ENCODE measurements around the gene THSD7A. TPM values are rescaled to one million over a fixed set of nuclear protein-coding genes. Genes with fewer than 3 reads are reported as not detected.

Gene THSD7A, protein sequence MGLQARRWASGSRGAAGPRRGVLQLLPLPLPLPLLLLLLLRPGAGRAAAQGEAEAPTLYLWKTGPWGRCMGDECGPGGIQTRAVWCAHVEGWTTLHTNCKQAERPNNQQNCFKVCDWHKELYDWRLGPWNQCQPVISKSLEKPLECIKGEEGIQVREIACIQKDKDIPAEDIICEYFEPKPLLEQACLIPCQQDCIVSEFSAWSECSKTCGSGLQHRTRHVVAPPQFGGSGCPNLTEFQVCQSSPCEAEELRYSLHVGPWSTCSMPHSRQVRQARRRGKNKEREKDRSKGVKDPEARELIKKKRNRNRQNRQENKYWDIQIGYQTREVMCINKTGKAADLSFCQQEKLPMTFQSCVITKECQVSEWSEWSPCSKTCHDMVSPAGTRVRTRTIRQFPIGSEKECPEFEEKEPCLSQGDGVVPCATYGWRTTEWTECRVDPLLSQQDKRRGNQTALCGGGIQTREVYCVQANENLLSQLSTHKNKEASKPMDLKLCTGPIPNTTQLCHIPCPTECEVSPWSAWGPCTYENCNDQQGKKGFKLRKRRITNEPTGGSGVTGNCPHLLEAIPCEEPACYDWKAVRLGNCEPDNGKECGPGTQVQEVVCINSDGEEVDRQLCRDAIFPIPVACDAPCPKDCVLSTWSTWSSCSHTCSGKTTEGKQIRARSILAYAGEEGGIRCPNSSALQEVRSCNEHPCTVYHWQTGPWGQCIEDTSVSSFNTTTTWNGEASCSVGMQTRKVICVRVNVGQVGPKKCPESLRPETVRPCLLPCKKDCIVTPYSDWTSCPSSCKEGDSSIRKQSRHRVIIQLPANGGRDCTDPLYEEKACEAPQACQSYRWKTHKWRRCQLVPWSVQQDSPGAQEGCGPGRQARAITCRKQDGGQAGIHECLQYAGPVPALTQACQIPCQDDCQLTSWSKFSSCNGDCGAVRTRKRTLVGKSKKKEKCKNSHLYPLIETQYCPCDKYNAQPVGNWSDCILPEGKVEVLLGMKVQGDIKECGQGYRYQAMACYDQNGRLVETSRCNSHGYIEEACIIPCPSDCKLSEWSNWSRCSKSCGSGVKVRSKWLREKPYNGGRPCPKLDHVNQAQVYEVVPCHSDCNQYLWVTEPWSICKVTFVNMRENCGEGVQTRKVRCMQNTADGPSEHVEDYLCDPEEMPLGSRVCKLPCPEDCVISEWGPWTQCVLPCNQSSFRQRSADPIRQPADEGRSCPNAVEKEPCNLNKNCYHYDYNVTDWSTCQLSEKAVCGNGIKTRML (N-terminal part only)
- polyA plus RNA-seq, result not detected

- peaks cover 0 to 5% (median 3%) of the 10 kb centered on the region in 3 donors for H3K27me3 Mint-ChIP-seq (ENCODE audit: low read depth in 3 of 3)
- no peaks in the 10 kb centered on the region for H3K4me1 Mint-ChIP-seq
- no peaks in the 10 kb centered on the region for H3K36me3 Mint-ChIP-seq
- peaks cover 0 to 13% (median 4%) of the 10 kb centered on the region in 6 donors for H3K9me3 Mint-ChIP-seq
- H3K4me3 Mint-ChIP-seq, result peak within 1 kb of the TSS in 1 of 5 donors; percentile 25
- no peak for DNase-seq
- H3K27ac Mint-ChIP-seq, result no peak within 1 kb of the TSS
Observed at GRCh38 chr7:11831736-11832495, at the start of gene THSD7A. THSD7A (minus strand) TSS chr7:11832198; CDS start chr7:11831946, 252 bp downstream.

DNA sequence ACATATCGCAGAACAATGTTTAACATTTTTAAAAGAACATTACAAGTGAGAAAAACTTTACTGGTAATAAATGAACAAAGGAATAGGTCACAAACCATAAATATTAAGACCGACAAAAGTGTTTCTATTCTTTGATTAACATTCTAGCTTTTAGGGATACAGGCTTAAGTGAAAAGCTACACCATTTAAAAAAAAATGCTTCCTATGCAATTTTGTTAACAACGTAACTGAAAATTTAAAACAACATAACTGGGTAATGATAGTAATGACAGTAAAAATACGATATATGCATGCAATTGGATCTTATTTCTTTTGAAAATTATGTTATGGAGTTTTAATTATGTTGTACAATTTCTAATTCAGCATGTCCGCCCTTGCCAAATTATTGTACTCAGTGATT, 49.7 kb upstream of the THSD7A start:
- H3K4me3 Mint-ChIP-seq, result no peak overlapping the region
- H3K27ac Mint-ChIP-seq, result no peak overlapping the region
- H3K4me1 Mint-ChIP-seq, result no peaks in the 10 kb centered on the region
- peaks cover 0 to 4% (median 0%) of the 10 kb centered on the region in 3 donors for H3K27me3 Mint-ChIP-seq (ENCODE audit: low read depth in 3 of 3)
- H3K9me3 Mint-ChIP-seq, result peaks cover 2 to 20% (median 7%) of the 10 kb centered on the region in 6 donors
- no peaks in the 10 kb centered on the region for H3K36me3 Mint-ChIP-seq
- DNase-seq, result no peak

- Mint-ChIP-seq H3K9me3 (peaks cover 2 to 22% (median 8%) of the 10 kb centered on the region in 6 donors), H3K4me1 (no peaks in the 10 kb centered on the region), H3K36me3 (no peaks in the 10 kb centered on the region), H3K27ac (no peak overlapping the region), H3K27me3 (ENCODE audit: low read depth in 3 of 3) (peaks cover 0 to 4% (median 0%) of the 10 kb centered on the region in 3 donors), H3K4me3 (no peak overlapping the region)
- DNase-seq, result no peak
Observed at GRCh38 chr7:11875635-11876034, 43.6 kb upstream of the THSD7A start.

DNA sequence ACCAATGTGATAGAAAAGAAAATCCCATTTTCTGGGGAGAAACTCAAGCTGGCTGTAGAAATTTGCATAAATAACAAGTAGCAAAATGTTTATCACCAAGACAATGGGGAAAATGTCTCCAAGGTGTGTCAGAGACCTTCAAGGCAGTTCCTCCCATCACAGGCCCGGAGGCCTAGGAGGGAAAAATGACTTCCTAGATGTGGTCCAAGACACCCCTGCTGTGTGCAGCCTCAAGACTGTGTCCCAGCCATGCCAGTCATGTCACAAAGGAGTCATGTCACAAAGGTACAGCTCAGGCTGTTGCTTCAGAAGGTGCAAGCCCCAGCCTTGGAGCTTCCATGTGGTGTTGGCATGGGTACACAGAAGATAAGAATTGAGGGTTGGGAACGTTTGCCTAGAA, 33.7 kb upstream of the THSD7A start:
- DNase-seq, result no peak
- Mint-ChIP-seq H3K4me3 (no peak overlapping the region), H3K27me3 (ENCODE audit: low read depth in 3 of 3) (peaks cover 0 to 4% (median 0%) of the 10 kb centered on the region in 3 donors), H3K9me3 (peaks cover 12 to 45% (median 16%) of the 10 kb centered on the region in 6 donors), H3K36me3 (peaks cover 0 to 4% (median 0%) of the 10 kb centered on the region in 3 donors), H3K27ac (no peak overlapping the region), H3K4me1 (no peaks in the 10 kb centered on the region)

GRCh38 chr7:11858622-11859302, 26.8 kb upstream of the THSD7A start:
- Mint-ChIP-seq H3K27ac (no peak overlapping the region), H3K36me3 (no peaks in the 10 kb centered on the region), H3K27me3 (ENCODE audit: low read depth in 3 of 3) (no peaks in the 10 kb centered on the region), H3K4me3 (no peak overlapping the region), H3K9me3 (peaks cover 4 to 17% (median 8%) of the 10 kb centered on the region in 6 donors), H3K4me1 (no peaks in the 10 kb centered on the region)
- no peak for DNase-seq

DNA sequence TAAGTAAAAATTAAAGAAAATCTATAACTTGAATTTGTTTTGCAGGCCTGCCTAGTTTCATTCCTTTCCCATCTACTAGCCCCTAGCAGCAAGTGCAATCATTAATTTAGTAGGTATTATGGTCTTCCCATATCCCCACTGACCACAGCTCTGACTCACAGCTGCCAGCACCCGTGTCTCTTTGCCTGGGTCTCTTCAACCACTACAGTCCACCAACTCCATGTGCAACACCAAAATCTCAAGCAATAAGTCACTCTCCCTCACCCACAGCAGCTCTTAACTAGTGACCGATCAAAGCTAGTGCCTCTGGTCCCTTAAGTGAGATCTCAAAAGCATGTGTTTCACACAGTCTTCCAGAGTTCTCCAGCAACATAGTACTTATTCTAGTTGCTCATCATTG, 26.0 kb upstream of the THSD7A start:
- no peak for DNase-seq
- H3K36me3 Mint-ChIP-seq, result no peaks in the 10 kb centered on the region
- no peak overlapping the region for H3K4me3 Mint-ChIP-seq
- peaks cover 1 to 19% (median 7%) of the 10 kb centered on the region in 6 donors for H3K9me3 Mint-ChIP-seq
- H3K4me1 Mint-ChIP-seq, result no peaks in the 10 kb centered on the region
- no peak overlapping the region for H3K27ac Mint-ChIP-seq
- H3K27me3 Mint-ChIP-seq (ENCODE audit: low read depth in 3 of 3), result no peaks in the 10 kb centered on the region

DNA sequence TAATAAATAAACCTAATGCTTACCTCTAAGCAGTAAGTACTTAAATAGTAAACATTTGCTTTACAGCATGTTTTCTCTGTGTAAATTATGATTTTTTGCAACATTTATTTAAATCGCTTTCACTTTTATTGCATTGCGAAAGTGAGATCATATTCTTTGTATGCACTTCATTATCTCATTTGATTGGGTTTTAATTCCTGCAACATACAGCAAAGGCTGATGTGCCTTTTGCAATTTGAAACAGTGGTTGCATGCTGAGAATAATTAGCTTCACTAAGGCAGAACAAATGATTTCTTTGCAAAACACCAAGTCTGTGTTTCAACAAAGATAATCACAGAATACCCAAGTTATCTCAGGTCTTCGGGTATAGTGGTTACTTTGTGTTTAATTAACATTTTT, 16.3 kb upstream of the THSD7A start:
- H3K4me3 Mint-ChIP-seq, result no peak overlapping the region
- no peaks in the 10 kb centered on the region for H3K27me3 Mint-ChIP-seq (ENCODE audit: low read depth in 3 of 3)
- H3K4me1 Mint-ChIP-seq, result no peaks in the 10 kb centered on the region
- DNase-seq, result no peak
- no peak overlapping the region for H3K27ac Mint-ChIP-seq
- H3K9me3 Mint-ChIP-seq, result peaks cover 0 to 18% (median 4%) of the 10 kb centered on the region in 6 donors
- H3K36me3 Mint-ChIP-seq, result no peaks in the 10 kb centered on the region

DNA sequence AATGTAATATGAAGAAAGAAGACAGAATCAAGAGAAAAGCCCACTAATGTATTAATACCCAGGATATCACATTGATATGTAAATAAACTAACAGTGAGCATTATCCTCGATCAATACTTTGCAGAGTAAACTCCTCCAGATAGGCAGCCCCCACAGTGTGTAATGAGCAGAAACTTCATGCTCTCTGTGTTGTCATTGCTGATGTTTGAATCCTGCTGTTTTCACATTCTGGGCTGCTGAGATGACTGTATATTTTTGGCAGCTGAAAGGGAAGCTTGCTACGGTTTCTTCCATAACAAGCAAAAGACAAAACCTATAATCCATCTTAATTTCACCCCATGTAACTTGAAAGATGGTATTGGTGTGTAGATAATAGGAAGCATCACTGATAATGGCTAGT, 15.3 kb upstream of the THSD7A start:
- H3K4me3 Mint-ChIP-seq, result no peak overlapping the region
- no peaks in the 10 kb centered on the region for H3K27me3 Mint-ChIP-seq (ENCODE audit: low read depth in 3 of 3)

GRCh38 chr7:11846361-11846955, 14.5 kb upstream of the THSD7A start:
- H3K4me3 Mint-ChIP-seq, result no peak overlapping the region
- peaks cover 0 to 19% (median 2%) of the 10 kb centered on the region in 6 donors for H3K9me3 Mint-ChIP-seq
- DNase-seq, result no peak
- no peaks in the 10 kb centered on the region for H3K36me3 Mint-ChIP-seq
- H3K27me3 Mint-ChIP-seq (ENCODE audit: low read depth in 3 of 3), result no peaks in the 10 kb centered on the region
- no peaks in the 10 kb centered on the region for H3K4me1 Mint-ChIP-seq
- H3K27ac Mint-ChIP-seq, result no peak overlapping the region

More for the DNA sequence above, 15.3 kb upstream of the THSD7A start:
- H3K4me1 Mint-ChIP-seq, result no peaks in the 10 kb centered on the region
- H3K36me3 Mint-ChIP-seq, result no peaks in the 10 kb centered on the region
- no peak for DNase-seq
- H3K9me3 Mint-ChIP-seq, result peaks cover 0 to 19% (median 2%) of the 10 kb centered on the region in 6 donors
- no peak overlapping the region for H3K27ac Mint-ChIP-seq

DNA sequence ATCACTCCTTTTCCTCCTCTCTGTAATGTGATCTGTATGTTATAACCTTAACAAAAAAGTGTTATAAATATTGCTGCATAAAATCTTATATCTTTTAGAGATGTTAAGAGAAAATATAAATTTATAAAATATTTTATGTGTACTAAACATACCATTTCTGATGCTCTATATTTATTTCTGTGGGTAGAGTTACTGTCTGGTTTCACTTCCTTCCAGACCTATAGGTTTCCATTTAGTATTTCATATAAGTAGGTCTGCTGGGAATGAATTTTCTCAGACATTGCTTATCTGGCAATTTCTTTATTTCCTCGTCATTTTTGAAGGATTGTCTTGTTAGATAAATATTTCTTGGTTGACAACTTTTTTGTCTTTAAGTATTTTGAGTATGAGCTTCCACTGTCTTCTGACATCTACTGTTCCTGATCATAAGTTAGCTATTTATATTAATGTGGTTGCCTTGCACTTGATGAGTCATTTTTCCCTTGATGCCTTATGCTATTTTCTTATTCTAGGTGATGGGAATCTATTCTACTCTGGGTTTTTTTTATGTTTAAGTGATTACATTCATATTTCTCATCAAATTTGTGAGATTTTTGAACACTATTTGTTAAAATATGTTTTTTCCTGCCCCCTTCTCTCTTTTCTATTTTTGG, 11.2 kb upstream of the THSD7A start:
- DNase-seq, result no peak
- Mint-ChIP-seq H3K27ac (no peak overlapping the region), H3K36me3 (no peaks in the 10 kb centered on the region), H3K4me1 (no peaks in the 10 kb centered on the region), H3K27me3 (ENCODE audit: low read depth in 3 of 3) (peaks cover 0 to 2% (median 0%) of the 10 kb centered on the region in 3 donors), H3K9me3 (peaks cover 0 to 19% (median 4%) of the 10 kb centered on the region in 6 donors), H3K4me3 (no peak overlapping the region)

DNA sequence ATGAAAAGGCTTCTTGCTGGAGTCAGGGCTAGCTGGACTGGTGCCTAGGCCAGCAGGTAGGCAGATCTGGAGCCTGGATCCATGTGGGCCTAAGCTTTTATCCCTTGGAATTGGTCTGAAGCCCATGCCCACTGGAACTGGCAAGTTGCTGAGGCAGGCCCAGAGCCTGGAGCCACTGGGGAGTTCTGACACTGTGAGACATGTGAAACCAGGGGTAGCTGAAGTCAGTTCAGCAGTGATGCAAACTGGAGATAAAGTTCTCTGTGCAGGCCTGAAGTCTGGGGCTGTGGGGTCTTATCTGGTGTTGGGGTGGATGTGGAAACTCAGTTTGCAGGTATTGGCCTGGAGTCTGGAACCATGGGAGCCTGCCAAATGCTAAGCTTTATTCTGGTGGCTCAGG, 9.7 kb upstream of the THSD7A start:
- H3K4me3 Mint-ChIP-seq, result no peak overlapping the region
- H3K27me3 Mint-ChIP-seq (ENCODE audit: low read depth in 3 of 3), result peaks cover 0 to 2% (median 0%) of the 10 kb centered on the region in 3 donors
- no peak for DNase-seq
- no peaks in the 10 kb centered on the region for H3K36me3 Mint-ChIP-seq
- H3K27ac Mint-ChIP-seq, result no peak overlapping the region
- H3K4me1 Mint-ChIP-seq, result no peaks in the 10 kb centered on the region
- H3K9me3 Mint-ChIP-seq, result peaks cover 0 to 11% (median 3%) of the 10 kb centered on the region in 6 donors

- peaks cover 0 to 7% (median 2%) of the 10 kb centered on the region in 6 donors for H3K9me3 Mint-ChIP-seq
- H3K36me3 Mint-ChIP-seq, result no peaks in the 10 kb centered on the region
- H3K27ac Mint-ChIP-seq, result no peak overlapping the region
- H3K4me1 Mint-ChIP-seq, result no peaks in the 10 kb centered on the region
- DNase-seq, result no peak
- H3K27me3 Mint-ChIP-seq (ENCODE audit: low read depth in 3 of 3), result peaks cover 0 to 3% (median 2%) of the 10 kb centered on the region in 3 donors
- H3K4me3 Mint-ChIP-seq, result no peak overlapping the region
Observed at GRCh38 chr7:11835260-11835659, 3.3 kb upstream of the THSD7A start.

All from immature natural killer cell (primary cell).